ENCODE results near the gene ZNF619.

ZNF619 gene

DNA sequence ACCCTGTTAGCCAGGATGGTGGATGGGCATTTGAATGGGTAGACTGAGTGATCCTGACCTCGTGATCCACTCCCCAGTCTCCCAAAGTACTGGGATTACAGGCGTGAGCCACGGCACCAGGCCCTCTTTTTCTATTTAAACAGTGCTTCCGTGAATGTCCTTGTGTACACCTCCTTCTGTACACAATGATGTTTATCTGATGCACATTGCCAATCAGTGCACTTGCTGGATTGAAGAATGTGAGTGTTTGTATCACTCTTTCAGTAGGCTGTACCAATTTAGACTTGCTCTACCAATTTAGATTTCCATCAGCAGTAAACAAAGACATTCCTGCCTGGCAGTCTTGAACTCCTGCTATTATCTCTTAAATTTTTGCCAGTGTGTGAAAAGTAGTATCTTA, 8.9 kb upstream of the ZNF619 start:
- no peak for DNase-seq

DNA sequence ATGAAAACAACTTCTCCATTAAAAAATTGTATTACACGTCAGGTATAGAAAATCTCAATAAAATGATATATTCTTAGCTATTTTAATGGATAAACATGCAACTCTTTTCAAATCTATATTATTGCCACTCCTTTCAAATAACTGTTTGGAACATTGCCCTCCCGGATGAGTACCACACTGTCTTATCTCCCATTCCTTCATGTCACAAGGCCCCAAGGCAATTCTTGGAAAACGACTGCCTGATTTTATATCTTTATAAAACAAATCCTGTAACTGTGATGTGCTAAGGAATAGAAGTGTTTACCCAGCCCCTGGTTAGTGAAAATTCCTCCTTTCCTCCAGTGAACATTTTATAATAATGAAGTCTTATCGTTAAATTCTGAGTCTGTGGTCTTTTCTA, 6.2 kb upstream of the ZNF619 start:
- no peak for DNase-seq

DNA sequence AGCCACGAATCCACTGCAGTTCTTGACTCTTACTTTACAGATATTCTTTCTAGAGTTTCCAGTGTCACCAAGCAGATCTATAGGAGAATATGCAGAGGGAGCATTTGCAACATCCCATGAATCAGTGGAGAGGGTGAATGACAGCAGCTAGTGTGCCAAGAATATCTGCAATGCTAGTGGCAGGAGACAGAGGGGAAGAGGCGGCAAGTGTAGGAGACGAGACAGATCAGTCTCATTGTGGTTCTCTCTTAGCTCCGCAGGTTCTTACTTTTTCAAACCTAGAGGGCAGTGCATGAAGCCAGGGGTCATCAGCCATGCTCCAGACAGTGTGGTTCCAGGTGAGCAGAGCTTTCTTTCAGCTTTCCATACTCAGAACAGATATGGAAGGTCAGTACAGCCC, 744 bp downstream of the ZNF619 start:
- no peak for DNase-seq

DNA sequence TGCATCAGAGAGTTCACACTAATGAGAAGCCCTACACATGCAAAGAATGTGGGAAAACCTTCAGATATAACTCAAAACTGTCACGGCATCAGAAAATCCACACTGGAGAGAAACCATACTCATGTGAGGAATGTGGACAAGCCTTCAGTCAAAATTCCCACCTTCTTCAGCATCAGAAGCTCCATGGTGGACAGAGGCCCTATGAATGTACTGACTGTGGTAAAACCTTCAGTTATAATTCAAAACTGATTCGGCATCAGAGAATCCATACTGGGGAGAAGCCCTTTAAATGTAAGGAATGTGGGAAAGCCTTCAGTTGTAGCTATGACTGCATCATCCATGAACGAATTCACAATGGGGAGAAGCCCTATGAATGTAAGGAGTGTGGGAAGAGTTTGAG, 10.2 kb downstream of the ZNF619 start:
- DNase-seq = no peak

DNA sequence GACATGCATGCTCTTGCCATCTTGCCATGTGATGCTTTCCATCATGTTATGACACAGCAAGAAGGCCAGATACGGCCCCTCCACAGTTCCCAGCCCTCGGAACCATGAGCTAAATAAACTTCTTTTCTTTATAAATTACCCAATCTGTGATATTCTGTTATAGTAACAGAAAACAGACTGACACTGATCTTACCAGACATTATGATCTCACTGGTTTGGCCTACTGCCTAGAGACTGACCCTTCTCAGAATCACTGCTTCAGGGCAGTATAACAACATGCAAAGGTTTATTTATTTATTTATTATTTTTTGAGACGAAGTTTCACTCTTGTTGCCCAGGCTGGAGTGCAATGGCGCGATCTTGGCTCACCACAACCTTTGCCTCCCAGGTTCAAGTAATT, 14.0 kb downstream of the ZNF619 start:
- no peak for DNase-seq

DNA sequence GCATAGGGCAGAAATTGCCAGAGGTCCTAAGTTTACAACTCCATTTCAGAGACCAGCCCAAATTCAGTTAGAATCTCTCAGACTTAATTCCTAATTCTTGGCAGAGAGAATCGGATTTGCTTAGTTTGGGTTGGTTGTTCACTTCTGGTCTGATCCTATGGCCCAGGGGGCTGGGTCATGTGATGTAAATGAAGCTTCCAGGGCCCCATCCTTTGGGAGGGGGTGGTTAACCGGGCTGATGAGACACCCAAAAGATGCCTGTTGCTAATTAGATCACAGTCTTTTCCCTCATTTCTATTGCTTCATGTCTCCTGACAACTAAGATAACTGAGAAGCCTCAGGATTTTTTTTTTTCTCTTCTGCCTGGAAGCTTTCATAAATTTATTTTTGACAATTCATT, 17.8 kb downstream of the ZNF619 start:
- no peak for DNase-seq

DNA sequence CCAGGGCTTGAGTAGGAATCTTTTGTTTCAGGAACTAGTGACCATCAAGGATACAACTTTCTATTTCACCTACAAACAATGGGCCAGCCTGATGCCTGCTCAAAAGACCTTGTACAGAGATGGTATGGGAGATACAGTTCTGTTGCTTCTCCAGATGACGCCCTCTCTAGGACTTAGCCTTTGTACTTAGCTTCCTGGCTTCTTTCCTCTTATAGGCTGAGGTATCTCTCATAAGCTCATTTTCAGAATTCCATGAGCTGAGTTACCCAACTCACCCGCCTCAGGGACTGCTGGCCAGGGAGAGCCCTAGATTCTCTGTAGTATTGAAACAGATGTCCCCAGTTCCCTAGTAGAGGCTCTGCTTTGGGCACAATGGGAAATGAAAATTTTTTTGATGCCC, 20.4 kb downstream of the ZNF619 start:
- DNase-seq = no peak

DNA sequence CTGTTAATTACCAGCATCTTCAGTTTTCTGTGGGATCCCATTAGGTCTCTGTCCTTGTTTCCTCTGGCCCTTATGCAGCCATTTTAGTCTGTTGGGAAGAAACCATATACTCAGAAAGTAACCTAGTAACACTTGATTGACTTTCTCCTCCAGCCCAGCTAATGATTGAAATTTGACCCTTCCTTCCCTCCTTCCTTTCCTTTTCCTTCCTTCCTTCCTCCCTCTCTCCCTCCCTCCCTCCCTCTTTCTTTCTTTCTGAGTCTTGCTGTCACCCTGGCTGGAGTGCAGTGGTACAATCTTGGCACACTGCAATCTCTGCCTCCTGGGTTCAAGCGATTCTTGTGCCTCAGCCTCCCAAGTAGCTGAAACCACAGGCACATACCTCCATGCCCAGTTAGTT, 23.0 kb downstream of the ZNF619 start:
- no peak for DNase-seq

DNA sequence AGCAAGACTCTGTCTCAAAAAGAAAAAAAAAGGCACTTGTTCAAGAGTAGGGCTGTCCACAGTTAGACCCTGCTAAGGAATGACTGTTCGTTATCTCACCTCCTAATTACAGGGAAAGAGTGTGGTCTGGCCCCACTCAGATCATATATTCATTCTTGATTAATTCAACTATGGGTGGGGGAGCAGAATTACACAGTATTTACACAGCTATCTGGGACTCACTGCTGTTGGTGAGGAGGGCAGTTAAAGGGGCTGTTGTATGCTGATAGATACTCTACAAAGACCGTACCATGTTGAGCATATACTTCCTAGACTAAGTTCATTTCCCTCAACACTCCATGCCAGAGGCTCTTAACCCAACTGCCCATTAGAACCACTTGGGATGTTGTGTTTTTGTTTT, 25.1 kb downstream of the ZNF619 start:
- no peak for DNase-seq

DNA sequence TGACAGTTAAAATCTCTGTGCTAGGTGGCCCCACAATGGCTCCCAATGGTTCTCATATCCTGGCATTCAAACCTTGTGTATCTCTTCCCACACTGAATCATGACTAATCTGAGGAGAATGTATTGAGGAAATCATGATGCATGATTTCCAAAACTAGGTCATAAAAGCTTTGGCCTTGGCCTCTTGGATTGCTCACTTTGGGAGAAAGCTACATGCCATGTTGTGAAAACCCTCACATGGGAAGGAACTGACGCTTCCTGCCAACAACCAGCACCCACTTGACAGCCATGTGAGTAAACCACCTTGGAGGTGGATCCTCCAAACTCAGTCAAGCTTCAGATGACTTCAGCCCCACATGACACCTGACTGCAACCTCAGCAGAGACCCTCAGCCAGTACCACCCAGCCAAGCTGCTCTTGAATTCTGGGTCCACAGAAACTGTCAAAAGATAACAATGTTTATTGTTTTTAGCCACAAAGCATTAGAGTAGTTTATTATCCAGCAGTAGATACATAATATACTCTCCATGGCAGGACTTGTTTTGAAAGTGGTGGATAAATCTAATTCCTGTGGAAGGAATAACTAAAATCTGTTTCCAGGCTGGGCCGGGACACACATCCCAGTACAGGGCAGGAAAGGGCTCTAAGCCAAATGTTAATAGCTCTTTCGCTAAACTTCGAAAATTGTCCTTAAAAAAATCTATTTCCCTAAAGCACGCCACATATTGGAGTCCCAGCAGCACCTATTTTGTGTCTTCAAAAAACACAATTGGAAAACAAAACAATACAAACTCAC, 27.9 kb downstream of the ZNF619 start:
- DNase-seq = no peak

DNA sequence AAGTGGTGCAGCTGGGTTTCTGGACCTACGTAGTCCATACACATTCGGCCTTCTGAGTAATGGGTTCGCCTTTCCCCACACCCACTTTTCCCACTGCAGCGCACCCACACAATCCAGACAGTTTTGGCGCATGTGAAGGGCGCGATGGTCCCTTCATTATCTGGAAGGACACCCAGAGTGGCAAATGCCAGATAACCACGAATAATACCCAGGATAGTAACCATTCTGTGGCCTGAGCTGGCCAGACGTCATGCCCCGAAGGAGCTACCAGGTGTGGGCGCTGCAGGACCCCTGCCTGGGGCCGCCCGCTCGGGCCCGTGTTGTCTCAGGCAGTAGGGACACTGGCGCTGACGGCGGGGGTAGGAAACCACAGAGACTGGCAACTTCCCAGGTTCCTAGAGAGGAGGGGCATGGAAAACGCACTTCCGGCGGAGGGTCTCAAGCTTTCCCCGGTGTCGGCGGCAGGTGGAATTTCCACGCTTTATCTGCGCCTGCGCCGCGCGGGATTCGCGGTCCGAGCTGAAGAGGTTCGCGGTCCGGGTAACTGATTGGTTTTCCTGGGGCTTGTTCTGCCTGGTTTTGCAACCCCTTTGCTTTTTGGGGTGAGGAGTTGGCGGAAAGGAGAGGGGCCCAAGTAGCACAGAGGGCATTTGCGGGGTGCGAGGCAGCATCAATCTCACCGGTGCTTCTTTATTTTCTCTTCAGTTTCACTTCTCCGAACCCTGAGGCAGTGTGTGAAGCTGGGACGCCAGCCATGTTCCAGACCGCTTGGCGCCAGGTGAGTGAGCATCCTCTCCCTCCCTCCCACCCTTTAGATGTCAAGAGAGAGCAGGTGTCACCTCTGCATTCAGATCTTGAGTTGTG, 28.9 kb downstream of the ZNF619 start, which contains the start of gene ZNF620:
Gene ZNF620 (plus strand): TSS at position 441 of the 864 bp plus-strand sequence. CDS start 314 bp downstream, at position 755.
- peak; percentile 83 for DNase-seq

DNA sequence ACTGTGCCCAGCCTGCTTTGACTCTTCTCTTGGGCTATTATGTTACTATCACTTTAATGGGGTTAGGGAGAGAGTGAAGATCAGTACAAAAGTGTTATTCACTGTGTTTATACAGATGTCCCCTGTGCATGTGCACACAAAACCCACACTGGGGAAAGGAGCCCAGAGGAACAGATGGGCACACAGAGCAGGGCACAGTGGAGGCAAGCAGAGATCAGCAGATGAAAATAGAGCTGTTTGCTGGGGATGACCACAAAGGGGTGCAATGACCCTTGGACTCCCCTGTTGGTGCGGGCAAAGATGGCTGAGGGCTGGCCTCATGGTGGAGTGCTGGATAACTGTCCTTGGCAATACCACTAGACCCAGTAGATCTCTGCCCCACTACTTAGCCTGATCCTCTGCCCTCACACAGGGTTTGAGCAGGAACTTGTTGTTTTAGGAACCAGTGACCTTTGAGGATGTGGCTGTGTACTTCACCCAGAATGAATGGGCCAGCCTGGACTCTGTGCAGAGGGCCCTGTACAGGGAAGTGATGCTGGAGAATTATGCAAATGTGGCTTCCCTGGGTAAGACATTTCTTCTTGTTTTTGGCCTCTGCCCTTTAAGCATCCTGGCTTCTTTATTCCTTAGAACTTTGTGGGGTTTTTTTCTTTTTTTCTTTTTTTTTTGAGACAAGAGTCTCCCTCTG, 34.3 kb downstream of the ZNF619 start:
- DNase-seq = no peak

DNA sequence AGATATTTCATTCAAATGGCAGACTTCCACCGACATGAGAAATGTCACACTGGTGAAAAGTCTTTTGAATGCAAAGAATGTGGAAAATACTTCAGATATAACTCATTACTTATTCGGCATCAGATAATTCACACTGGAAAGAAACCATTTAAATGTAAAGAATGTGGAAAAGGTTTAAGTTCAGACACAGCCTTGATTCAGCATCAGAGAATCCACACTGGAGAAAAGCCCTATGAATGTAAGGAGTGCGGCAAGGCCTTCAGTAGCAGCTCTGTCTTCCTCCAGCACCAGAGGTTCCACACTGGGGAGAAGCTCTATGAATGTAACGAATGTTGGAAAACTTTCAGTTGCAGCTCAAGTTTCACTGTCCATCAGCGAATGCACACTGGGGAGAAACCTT, 39.3 kb downstream of the ZNF619 start:
- no peak for DNase-seq

DNA sequence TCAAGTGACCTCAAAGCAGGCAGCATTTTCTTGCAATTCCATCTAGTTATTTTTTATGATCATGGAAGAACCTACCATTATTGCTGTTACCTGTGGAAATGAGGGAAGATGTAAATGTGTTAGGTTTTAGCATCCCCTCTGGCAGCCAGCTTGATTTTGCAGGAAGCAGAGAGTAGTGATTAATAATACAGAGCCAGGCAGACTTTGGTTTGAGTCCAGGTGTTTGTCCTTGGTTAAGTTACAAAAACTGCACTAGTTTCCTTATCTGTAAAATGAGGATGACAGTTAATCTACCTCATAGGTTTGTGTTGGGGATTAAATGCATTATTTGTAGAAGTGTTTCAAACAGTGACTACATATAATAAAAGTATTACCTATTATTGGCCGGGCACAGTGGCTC, 41.1 kb downstream of the ZNF619 start:
- no peak for DNase-seq

DNA sequence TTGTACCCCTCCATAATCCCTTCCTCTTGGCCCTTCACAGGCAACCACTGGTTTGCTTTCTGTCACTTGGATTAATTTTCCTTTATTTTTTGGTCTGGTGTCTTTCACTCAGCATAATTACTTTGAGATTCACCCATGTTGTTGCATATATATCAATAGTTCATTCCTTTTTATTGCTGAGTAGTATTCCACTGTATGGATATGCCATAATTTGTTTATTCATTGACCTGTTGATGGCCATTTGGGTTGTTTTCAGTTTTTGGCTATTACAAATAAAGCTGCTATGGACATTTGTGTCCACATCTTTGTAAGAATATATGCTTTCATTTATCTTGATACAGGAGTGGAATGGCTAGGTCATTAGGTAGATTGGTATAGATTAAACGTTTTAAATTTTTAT, 41.9 kb downstream of the ZNF619 start:
- DNase-seq = no peak

DNA sequence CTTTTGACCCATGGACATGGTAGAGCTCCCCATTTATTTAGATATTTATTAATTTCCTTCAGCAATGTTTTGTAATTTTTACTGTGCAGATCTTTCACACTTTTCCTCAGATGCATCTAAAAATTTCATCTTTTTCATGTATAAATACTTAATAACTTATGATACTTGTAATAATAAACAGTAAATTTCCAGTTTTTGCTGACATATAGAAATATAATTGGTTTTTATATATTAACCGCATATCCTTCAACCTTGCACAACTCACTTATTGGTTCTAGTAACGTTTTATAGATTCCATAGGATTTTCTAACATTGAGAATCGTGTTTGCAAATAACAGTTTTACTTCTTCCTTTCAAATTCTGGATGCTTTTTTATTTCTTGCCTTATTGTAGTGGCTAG, 44.3 kb downstream of the ZNF619 start:
- DNase-seq = no peak

DNA sequence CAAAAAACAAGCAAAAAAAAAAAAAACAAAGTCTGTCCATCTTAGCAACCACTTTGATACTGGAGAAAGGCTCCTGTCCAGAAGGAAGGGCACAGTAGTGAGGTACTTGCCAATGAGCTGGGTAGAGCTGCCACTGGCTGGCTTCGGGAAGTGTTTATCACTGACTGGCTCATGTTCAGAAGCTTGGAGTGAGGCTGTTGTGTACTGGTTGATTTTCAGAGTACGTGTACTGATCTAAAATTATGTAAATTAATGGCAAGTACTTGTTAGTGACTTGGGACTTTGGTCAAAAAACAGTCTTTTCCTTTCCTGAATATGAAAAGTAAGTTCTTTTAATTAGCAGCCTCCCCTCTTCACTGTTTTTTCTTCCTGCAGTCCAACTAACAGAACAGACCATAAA, 46.9 kb downstream of the ZNF619 start:
- DNase-seq = no peak

DNA sequence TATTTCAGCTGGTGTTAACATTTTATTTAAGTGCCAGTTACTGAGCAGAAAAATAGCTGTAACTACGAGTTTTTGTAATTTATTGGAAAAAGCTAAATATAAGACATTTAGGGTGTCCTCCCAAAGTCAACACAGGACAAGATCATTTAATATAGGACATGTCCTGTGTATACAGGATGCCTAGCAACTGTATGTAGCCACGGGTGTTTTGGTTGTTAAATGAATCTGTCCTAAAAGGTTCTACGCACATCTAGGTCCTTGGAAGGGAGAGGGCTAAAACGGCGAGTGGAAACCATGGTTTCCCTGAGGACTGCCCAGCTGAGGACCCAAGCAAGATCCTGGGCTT, 47.3 kb downstream of the ZNF619 start:
- DNase-seq = peak; percentile 18

DNA sequence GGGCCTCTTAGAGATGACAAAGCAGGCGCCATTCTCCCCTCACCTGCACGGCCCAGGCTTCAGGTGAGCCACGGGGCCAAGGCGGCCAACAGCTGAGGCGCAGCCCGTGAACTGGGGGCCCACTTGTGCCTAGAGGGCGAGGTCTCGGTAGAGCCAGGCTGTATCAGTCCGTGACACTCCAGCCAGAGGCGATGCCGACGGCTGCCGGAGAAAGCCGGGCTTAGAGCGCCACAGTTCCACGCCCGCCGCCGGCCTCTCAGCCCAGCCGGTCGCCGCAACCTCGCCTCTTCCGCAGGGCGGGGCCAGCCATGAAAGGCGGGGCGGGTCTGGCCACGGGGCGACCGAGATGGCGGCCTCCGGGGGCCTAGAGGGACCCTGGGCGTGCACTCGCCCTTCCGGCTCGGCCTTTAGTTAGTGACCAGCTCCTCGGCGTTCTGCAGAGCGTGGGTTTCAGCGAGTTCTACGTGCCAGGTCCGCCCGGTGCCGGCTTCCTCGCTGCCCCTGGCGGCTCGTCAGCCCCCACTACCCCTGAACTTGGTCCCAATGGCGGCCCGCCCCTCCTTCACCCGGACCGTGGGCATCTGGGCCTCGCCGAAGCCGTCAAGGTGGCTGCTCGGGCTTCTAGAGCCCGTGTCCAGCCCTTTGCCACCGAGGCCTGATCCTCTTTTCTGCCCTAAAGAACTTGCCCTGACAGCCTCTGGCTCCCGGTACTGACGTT, 47.8 kb downstream of the ZNF619 start, which contains the start of gene ZNF621:
Gene ZNF621 (plus strand): TSS at position 393 of the 718 bp plus-strand sequence. CDS start 881 bp downstream, outside the sequence.
- DNase-seq = peak; percentile 49

DNA sequence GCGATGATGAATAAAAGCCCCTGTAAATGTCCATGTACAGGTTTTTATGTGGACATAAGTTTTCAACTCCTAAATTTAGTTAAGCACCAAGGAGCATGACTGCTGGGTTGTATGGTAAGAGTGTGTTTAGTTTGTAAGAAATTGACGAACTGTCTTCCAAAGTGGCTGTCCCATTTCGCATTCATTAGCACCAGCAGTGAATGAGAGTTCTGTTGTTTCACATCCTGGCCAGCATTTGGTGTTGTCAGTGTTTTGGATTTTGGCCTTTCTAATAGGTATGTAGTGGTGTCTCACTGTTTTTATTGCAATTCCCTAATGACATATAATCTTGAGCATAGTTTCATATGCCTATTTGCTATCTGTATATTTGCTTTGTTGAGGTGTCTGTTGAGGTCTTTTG, 51.5 kb downstream of the ZNF619 start:
- DNase-seq = no peak

DNA sequence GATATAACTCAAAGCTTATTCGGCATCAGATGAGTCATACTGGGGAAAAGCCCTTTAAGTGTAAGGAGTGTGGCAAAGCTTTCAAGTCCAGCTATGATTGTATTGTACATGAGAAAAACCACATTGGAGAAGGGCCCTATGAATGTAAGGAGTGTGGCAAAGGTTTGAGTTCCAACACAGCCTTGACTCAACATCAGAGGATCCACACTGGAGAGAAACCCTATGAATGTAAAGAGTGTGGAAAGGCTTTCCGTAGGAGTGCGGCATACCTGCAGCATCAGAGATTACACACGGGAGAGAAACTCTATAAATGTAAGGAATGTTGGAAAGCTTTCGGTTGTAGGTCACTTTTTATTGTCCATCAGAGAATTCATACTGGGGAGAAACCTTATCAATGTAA, 55.3 kb downstream of the ZNF619 start:
- DNase-seq = no peak

DNA sequence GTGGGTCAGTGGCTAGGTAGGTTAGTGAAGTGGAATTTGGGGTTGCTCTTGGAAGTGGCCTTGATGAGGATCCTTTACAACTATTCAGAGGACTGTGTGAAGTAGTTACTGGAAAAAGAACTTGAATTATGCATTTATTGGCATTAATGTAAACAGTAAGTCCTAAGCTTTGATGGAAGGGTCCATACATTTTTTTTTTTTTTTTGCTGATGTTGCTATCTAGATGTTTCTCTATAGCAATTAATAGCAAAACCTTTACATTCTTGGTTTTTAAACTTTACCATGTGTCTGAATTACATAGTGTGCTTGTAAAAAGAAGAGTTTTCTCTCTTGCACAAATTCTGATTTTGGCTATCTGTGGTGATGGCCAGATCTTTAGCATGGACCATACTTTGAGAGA, 57.4 kb downstream of the ZNF619 start:
- no peak for DNase-seq

Data from COR-L47 (cell line).